Measurements from ENCODE around the gene TUBB6.

DNA sequence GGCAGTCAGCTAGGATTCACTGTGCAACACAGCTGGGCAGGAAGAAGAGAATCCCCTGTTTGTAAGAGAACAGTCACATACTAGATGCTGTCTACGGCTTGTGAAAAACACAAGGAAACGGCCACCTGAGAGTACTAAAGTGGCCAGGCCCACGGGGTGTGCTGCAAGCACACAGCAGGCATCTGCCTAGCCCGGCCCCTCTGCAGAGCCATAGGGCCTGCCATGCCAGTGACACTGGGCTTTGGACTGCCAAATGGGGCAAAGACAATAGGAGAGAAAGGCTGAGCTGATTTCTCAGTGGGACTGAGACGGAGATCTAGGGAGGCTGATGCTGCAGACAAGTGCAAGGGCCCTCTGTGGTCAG lies 10.3 kb downstream of the TUBB6 start:
- TF ChIP-seq GATA2 (IDR thresholded peaks at IDR 0.05; ENCODE audit: low read depth, low read length) (no peak), GATA3 (IDR thresholded peaks at IDR 0.05; ENCODE audit: low read depth, low read length) (no peak)

Measured in SH-SY5Y (cell line).